Keratinocyte (primary cell): ENCODE results near the gene UBASH3B. TPM values are rescaled to one million over a fixed set of nuclear protein-coding genes. Genes with fewer than 3 reads are reported as not detected.

Experiments
- DNase-seq: peaks from one replicate; pipeline ENCODE4 v3.0.0-alpha.2; 2011; ENCODE audit warnings: low read depth, missing footprints, low spot score
- FAIRE-seq: peaks from 2 replicates; lab custom pipeline; 2011; peaks lifted over from hg19 to GRCh38; lab: Jason Lieb, UNC
- H2AFZ ChIP-seq: 2 replicates; pipeline ENCODE4 v1.6.0; 2012; ENCODE audit warnings: low read length, control low read depth, inconsistent platforms; ENCODE audit not compliant: control insufficient read depth
- H3K27ac ChIP-seq: 2 replicates; pipeline ENCODE4 v1.5.1; 2011; ENCODE audit warnings: low read length; ENCODE audit not compliant: control insufficient read depth, insufficient read depth
- H3K27me3 ChIP-seq: 3 replicates; pipeline ENCODE4 v1.6.0; 2011; ENCODE audit warnings: low read length; ENCODE audit not compliant: control insufficient read depth, insufficient read depth; ENCODE audit errors: extremely low read depth
- H3K36me3 ChIP-seq, 2 experiments: 2 replicates in 1 of 2; 3 replicates in 1 of 2; pipeline ENCODE4 v1.5.1; 2011; ENCODE audit warnings: low read length in 2 of 2, mild to moderate bottlenecking in 1 of 2; ENCODE audit not compliant: control insufficient read depth in 2 of 2, insufficient read depth in 2 of 2; ENCODE audit errors: extremely low read depth in 1 of 2
- H3K4me1 ChIP-seq: 3 replicates; pipeline ENCODE4 v1.5.1; 2011; ENCODE audit warnings: low read length; ENCODE audit not compliant: control insufficient read depth, insufficient read depth; ENCODE audit errors: extremely low read depth
- H3K4me2 ChIP-seq: 3 replicates; pipeline ENCODE4 v1.6.0; 2011; ENCODE audit warnings: low read depth, low read length; ENCODE audit not compliant: control insufficient read depth, insufficient read depth; ENCODE audit errors: extremely low read depth
- H3K4me3 ChIP-seq, 3 experiments: fragments of 200-600 bp in 1 of 3; sonication (generic) in 1 of 3; 2 replicates in 2 of 3; 3 replicates in 1 of 3; pipeline ENCODE4 v1.5.1; 2011 to 2016; ENCODE audit warnings: low read length in 3 of 3, mild to moderate bottlenecking in 3 of 3, control low read depth in 2 of 3, inconsistent platforms in 1 of 3, low read depth in 1 of 3, mixed read lengths in 1 of 3, mixed run types in 1 of 3, moderate library complexity in 1 of 3; ENCODE audit not compliant: control insufficient read depth in 2 of 3, insufficient read depth in 2 of 3; ENCODE audit errors: extremely low read depth in 1 of 3
- H3K79me2 ChIP-seq: 2 replicates; pipeline ENCODE4 v1.6.0; 2012; ENCODE audit warnings: low read length; ENCODE audit not compliant: control insufficient read depth, insufficient read depth
- H3K9ac ChIP-seq: 3 replicates; pipeline ENCODE4 v1.6.0; 2011; ENCODE audit warnings: low read length; ENCODE audit not compliant: control insufficient read depth, insufficient read depth; ENCODE audit errors: extremely low read depth
- H3K9me1 ChIP-seq: 3 replicates; pipeline ENCODE4 v1.6.0; 2011; ENCODE audit warnings: low read length; ENCODE audit not compliant: control insufficient read depth, insufficient read depth; ENCODE audit errors: extremely low read depth
- H3K9me3 ChIP-seq: 2 replicates; pipeline ENCODE4 v1.5.1; 2012; ENCODE audit warnings: low read depth, low read length; ENCODE audit not compliant: control insufficient read depth
- H4K20me1 ChIP-seq: 3 replicates; pipeline ENCODE4 v1.6.0; 2011; ENCODE audit warnings: low read length; ENCODE audit not compliant: control insufficient read depth, insufficient read depth; ENCODE audit errors: extremely low read depth
- CTCF ChIP-seq, 3 experiments: IDR thresholded peaks in 1 of 3; conservative IDR thresholded peaks in 1 of 3; optimal IDR thresholded peaks in 1 of 3; 2 replicates in 2 of 3; 3 replicates in 1 of 3; pipeline versions ENCODE3 to v1.5.1; 2011; ENCODE audit warnings: low read length in 3 of 3, mild to moderate bottlenecking in 3 of 3, moderate library complexity in 2 of 3, control low read depth in 1 of 3, inconsistent platforms in 1 of 3; ENCODE audit not compliant: insufficient read depth in 2 of 3; ENCODE audit errors: extremely low read depth in 1 of 3
- EZH2 ChIP-seq: IDR thresholded peaks from one replicate; pipeline ENCODE4 v1.6.1; 2012; ENCODE audit warnings: inconsistent platforms, mild to moderate bottlenecking, low read length, moderate library complexity
- dilution Hi-C: fragments of 300-500 bp; cut with MboI; formaldehyde crosslinking; loops from one replicate; pipeline ENCODE4 v1.7.0; 2020; ENCODE audit warnings: low sequenced_read_pairs; ENCODE audit not compliant: extremely low pct_ligation_motif_present
- polyA plus RNA-seq, 5 experiments: library from polyadenylated mRNA; depleted of rRNA in 3 of 5; stranded (reverse) in 3 of 5; stranded (forward) in 1 of 5; unstranded in 1 of 5; fragments of >200 nt; gene quantifications; 1 replicate in 1 of 5; 2 replicates in 3 of 5; 3 replicates in 1 of 5; pipeline versions ENCODE4 v1.2.1 to v1.2.3, GENCODE V29; 2011 to 2012; ENCODE audit warnings: missing spikeins in 2 of 5, low read depth in 1 of 5, low replicate concordance in 1 of 5

Gene UBASH3B
- polyA plus RNA-seq, 1 donor (not counting 4 experiments of a cell fraction or from before 2014, with no cell fraction given) = 25.0 TPM

- Histone ChIP-seq H4K20me1 (peaks cover 6% of the 10 kb centered on the region), H3K4me1 (peaks cover 13% of the 10 kb centered on the region), H3K4me3 (no peak overlapping the region), H3K9me1 (peaks cover 2% of the 10 kb centered on the region), H3K9ac (no peak overlapping the region), H2AFZ (no peak overlapping the region), H3K79me2 (peaks cover 25% of the 10 kb centered on the region), H3K27me3 (no peaks in the 10 kb centered on the region), H3K4me2 (no peak overlapping the region), H3K9me3 (no peaks in the 10 kb centered on the region), H3K36me3 (peaks cover 1 to 6% of the 10 kb centered on the region in 2 experiments), H3K27ac (no peak overlapping the region)
- TF ChIP-seq EZH2 (no peak), CTCF (optimal IDR thresholded peaks at IDR 0.05 in 1 of 3, IDR thresholded peaks at IDR 0.05 in 1 of 3, conservative IDR thresholded peaks at IDR 0.05 in 1 of 3; ENCODE audit: extremely low read depth in 1 of 3, insufficient read depth in 2 of 3, low read length in 3 of 3) (no peak)
- DNase-seq (no peak), FAIRE-seq (no peak)
- dilution Hi-C loops = no loop called here
These were observed 91.8 kb downstream of the UBASH3B start for GRCh38 chr11:122747351-122747781.

- FAIRE-seq (peak; percentile 98), DNase-seq (peak; percentile 57)
- no peak overlapping the region for H2AFZ ChIP-seq
- peaks cover 25% of the 10 kb centered on the region for H3K79me2 ChIP-seq
- peak overlapping the region; percentile 53 for H3K27ac ChIP-seq
- peak overlapping the region; percentile 34 for H3K4me2 ChIP-seq
- H3K9ac ChIP-seq = no peak overlapping the region
- H3K4me3 ChIP-seq = no peak overlapping the region
- H4K20me1 ChIP-seq = peaks cover 2% of the 10 kb centered on the region
- H3K36me3 ChIP-seq = peaks cover 0 to 2% of the 10 kb centered on the region in 2 experiments
- dilution Hi-C loops = no loop called here
- H3K4me1 ChIP-seq = peaks cover 13% of the 10 kb centered on the region
- no peaks in the 10 kb centered on the region for H3K9me3 ChIP-seq
- peaks cover 2% of the 10 kb centered on the region for H3K9me1 ChIP-seq
- no peaks in the 10 kb centered on the region for H3K27me3 ChIP-seq
- TF ChIP-seq EZH2 (no peak), CTCF (optimal IDR thresholded peaks at IDR 0.05 in 1 of 3, IDR thresholded peaks at IDR 0.05 in 1 of 3, conservative IDR thresholded peaks at IDR 0.05 in 1 of 3; ENCODE audit: extremely low read depth in 1 of 3, insufficient read depth in 2 of 3, low read length in 3 of 3) (no peak)
These were observed 93.6 kb downstream of the UBASH3B start for GRCh38 chr11:122749005-122749687.
